ENCODE measurements around the gene MTA1. TPM values are rescaled to one million over a fixed set of nuclear protein-coding genes. Genes with fewer than 3 reads are reported as not detected.

MTA1 gene
- total RNA-seq, 3 donors from 2014 or later, result 154 to 166 (median 154) TPM

DNA sequence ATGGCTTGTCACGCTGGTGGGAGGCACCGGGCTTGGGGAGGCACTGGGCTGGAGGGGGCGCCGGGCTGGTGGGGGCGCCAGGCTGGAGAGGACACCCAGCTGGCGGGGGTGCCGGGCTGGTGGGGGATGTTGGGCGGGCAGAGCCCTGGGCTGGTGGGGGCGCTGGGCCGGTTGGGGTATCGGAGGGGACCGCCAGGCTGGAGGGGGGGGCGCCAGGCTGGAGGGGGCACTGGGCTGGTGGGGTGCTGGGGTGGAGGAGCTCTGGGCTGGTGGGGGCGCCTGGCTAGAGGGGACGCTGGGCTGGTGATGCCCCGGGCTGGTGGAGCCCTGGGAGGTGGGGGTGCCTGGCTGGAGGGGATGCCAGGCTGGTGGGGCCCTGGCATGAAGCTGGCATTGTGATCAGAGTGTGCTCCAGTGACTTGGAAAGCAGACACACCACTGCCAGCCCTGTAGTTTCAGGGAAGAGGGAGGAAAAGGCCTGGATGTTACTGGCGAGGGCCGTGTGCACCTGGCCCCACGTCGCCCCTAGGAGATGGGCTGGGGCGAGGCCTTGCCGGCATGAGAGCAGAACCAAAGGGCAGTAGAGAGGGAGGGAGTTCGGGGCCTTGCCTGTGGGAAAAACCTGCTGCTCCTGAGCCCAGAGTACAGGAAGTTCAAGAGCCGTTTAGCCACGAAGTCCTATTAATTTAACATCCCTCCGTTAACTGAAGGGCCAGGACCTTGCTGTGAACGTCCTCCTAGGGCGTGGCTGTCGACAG lies 84.5 kb downstream of the MTA1 start:
- H3K4me1 Mint-ChIP-seq (ENCODE audit: low read depth), result no peaks in the 10 kb centered on the region

DNA sequence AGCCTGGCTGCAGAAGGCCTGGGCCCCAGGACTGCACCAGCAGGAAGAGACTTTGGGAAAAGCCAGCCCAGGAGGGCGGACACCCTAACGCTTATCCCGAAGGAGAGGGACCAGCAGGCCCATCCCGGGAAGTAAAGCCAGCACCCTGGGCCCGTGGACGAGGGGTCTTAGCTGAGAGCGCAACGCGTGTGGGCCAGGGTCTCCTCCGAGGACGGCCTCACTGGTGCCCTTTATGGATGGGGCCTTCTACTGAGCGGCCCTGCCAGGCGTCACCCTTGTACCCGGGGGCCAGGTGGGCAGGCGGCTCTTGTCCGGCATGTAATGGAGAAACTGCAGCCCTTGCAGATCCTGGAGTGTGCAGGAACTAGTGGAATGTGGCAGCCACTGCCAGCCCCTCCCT lies 85.5 kb downstream of the MTA1 start:
- H3K27me3 Mint-ChIP-seq (ENCODE audit: low read depth), result peaks cover 13% of the 10 kb centered on the region
- H3K9me3 Mint-ChIP-seq, result no peaks in the 10 kb centered on the region
- H3K36me3 Mint-ChIP-seq (ENCODE audit: insufficient read depth), result no peaks in the 10 kb centered on the region
- H3K4me1 Mint-ChIP-seq (ENCODE audit: low read depth), result no peaks in the 10 kb centered on the region
- H3K4me3 Mint-ChIP-seq, result no peak overlapping the region
- ATAC-seq (no peak), DNase-seq (no peak)

More for the DNA sequence above, 84.5 kb downstream of the MTA1 start:
- no peaks in the 10 kb centered on the region for H3K9me3 Mint-ChIP-seq
- no peaks in the 10 kb centered on the region for H3K36me3 Mint-ChIP-seq (ENCODE audit: insufficient read depth)
- peaks cover 13% of the 10 kb centered on the region for H3K27me3 Mint-ChIP-seq (ENCODE audit: low read depth)
- no peak overlapping the region for H3K4me3 Mint-ChIP-seq
- DNase-seq (no peak), ATAC-seq (no peak)

DNA sequence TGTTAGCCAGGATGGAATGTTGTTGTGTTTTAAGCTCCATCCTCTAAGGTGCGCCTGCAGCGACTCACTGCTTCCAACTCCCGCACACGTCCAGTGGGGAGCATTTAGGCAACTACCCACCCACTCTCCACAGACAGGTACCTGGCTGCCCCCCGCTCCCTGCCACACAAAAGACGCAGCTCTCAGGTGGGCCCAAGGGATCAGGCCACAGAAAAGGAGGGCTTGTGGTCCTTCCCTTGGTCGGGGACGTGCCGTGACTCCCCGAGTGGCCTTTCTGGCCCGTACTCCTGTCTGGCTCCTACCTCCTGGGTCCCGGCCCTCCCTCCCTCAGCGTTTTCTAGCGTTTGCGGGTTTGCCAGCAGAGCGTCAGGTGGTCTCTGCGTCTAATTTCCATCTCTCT lies 87.6 kb downstream of the MTA1 start:
- DNase-seq (no peak), ATAC-seq (no peak)
- Mint-ChIP-seq H3K27me3 (ENCODE audit: low read depth) (peaks cover 23% of the 10 kb centered on the region), H3K4me1 (ENCODE audit: low read depth) (no peaks in the 10 kb centered on the region), H3K4me3 (no peak overlapping the region), H3K36me3 (ENCODE audit: insufficient read depth) (no peaks in the 10 kb centered on the region), H3K9me3 (no peaks in the 10 kb centered on the region)

DNA sequence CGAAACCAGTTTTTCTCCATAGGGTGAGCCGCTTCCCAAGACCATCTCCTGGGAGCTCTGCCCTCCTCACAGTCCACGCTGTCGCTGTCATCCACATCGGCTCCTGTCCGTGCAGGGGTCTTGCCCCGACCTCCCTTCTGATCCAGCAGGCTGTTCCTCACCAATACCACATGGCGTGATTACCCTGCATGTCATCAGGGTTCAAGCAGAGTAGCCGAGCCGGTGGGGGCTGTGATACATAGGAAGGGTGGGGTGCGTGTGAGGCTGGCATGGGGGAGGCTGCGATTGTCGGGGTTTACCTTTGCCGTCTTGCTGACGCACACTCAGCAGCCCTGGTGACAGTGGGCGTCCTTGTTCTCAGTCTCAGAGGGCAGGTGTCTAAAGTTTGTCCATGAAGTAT lies 88.4 kb downstream of the MTA1 start:
- H3K4me1 Mint-ChIP-seq (ENCODE audit: low read depth), result no peaks in the 10 kb centered on the region
- ATAC-seq (no peak), DNase-seq (no peak)
- peaks cover 29% of the 10 kb centered on the region for H3K27me3 Mint-ChIP-seq (ENCODE audit: low read depth)
- no peak overlapping the region for H3K4me3 Mint-ChIP-seq
- H3K9me3 Mint-ChIP-seq, result no peaks in the 10 kb centered on the region
- no peaks in the 10 kb centered on the region for H3K36me3 Mint-ChIP-seq (ENCODE audit: insufficient read depth)

DNA sequence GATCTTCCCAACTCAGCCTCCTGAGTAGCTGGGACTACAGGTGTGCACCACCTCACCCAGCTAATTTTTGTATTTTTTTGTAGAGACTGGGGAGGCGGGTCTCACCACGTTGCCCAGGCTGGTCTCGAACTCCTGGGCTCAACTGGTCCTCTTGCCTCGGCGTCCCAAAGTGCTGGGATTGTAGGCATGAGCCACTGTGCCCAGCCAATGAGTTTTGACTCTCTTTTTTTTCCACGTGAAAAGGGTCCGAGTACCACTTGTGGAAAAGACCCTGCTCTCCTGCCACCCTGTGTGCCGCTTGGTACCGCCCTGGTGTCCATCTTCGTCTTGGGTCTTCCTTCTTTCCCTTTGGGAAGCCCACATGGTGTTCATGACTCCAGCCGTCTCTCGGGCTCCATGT lies 89.0 kb downstream of the MTA1 start:
- Mint-ChIP-seq H3K36me3 (ENCODE audit: insufficient read depth) (no peaks in the 10 kb centered on the region), H3K4me3 (no peak overlapping the region), H3K9me3 (no peaks in the 10 kb centered on the region), H3K4me1 (ENCODE audit: low read depth) (no peaks in the 10 kb centered on the region), H3K27me3 (ENCODE audit: low read depth) (peaks cover 31% of the 10 kb centered on the region)
- DNase-seq (no peak), ATAC-seq (no peak)

DNA sequence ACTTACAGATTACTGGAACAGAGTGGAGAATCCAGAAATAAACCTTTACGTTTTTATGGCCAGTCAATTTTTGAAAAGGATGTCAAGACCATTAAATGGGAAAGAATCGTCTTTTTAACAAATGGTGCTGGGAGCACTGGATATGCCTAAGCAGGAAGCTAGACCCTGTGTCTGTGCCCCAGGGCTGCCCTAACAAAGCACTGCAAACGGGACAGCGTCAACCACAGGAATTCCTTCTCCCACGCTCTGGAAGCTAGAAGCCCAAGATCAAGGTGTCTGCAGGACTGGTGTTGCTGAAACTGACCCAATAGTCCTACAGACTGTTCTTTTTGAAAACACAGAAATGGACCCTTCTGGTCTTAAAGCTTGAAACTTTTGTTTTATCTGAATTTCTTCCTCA lies 97.5 kb downstream of the MTA1 start:
- peaks cover 40% of the 10 kb centered on the region for H3K27me3 Mint-ChIP-seq (ENCODE audit: low read depth)
- H3K4me1 Mint-ChIP-seq (ENCODE audit: low read depth), result no peaks in the 10 kb centered on the region
- no peak for ATAC-seq
- no peak overlapping the region for H3K4me3 Mint-ChIP-seq
- no peaks in the 10 kb centered on the region for H3K9me3 Mint-ChIP-seq
- H3K36me3 Mint-ChIP-seq (ENCODE audit: insufficient read depth), result no peaks in the 10 kb centered on the region
- DNase-seq, result no peak

DNA sequence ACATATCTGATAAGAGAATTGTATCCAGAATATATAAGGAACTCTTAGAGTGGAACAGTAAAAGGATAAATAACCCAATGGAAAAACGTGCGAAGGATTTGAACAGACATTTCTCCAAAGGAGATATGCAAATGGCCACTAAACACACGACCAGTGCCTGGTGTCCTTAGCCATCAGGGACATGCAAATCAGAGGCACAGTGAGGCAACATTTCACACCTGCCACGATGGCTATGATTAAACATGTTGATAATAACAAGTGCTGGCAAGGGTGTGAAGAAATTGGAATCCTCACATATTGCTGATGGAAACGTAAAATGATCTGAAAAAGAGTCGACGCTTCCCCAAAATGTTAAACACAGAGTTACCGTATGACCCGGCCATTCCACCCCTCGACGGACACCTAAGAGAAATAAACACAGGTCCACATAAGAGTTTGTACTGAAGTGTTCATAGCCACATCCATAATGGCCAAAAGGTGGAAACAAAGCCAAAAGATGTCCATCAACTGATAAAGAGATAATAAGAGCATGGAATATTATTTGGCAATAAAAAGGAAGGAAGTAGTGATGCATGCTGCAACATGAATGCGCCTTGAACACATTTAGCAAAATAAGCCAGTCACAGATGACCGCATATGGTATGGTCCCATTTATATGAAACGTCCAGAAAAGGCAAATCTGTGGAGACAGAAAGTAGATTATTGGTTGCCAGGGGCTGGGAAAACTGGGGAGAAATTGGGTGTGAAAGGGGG lies 100.5 kb downstream of the MTA1 start:
- Mint-ChIP-seq H3K27me3 (ENCODE audit: low read depth) (peaks cover 27% of the 10 kb centered on the region), H3K36me3 (ENCODE audit: insufficient read depth) (no peaks in the 10 kb centered on the region), H3K4me1 (ENCODE audit: low read depth) (no peaks in the 10 kb centered on the region), H3K4me3 (no peak overlapping the region), H3K9me3 (no peaks in the 10 kb centered on the region)
- no peak for DNase-seq
- no peak for ATAC-seq

Other genes starting within 250 kb of the MTA1 start
- gene NUDT14, start 238.5 kb upstream of the MTA1 start, total RNA-seq, result 1 to 10 TPM; 5.2 to 7.0 (median 5.7) TPM
- gene BTBD6, start 171.3 kb upstream of the MTA1 start, total RNA-seq, result 10 to 100 TPM; 29.4 to 33.9 (median 33.0) TPM
- gene BRF1, start 118.8 kb upstream of the MTA1 start, total RNA-seq, result 10 to 100 TPM; 33.5 to 36.4 (median 35.4) TPM
- 10 to 100 TPM; 23.1 to 27.2 (median 24.8) TPM for gene PACS2, start 105.1 kb upstream of the MTA1 start, total RNA-seq
- gene TEX22, start 21.3 kb upstream of the MTA1 start, total RNA-seq, result 1 to 10 TPM in 2 of 3 donors, under 1 TPM in 1; 0.71 to 1.7 (median 1.2) TPM
- gene CRIP2, start 55.0 kb downstream of the MTA1 start, total RNA-seq, result 1 to 10 TPM in 1 of 3 donors, under 1 TPM in 2; 0.90 to 1.4 (median 0.91) TPM
- 10 to 100 TPM; 24.9 to 43.9 (median 33.5) TPM for gene CRIP1, start 67.1 kb downstream of the MTA1 start, total RNA-seq
- 10 to 100 TPM; 53.7 to 58.7 (median 57.8) TPM for gene TEDC1, start 71.4 kb downstream of the MTA1 start, total RNA-seq
- 10 to 100 TPM; 14.4 to 24.6 (median 19.5) TPM for gene TMEM121, start 106.8 kb downstream of the MTA1 start, total RNA-seq